GM19099 (cell line): ENCODE results near the gene EPHB3.

ENCODE experiments used
- POLR2A ChIP-seq: IDR thresholded peaks from 3 replicates; pipeline ENCODE4 v1.6.1; 2011; ENCODE audit warnings: low read depth; ENCODE audit not compliant: insufficient read length; ENCODE audit errors: extremely low read depth

EPHB3 gene

GRCh38 chr3:184594371-184595001 is 32.9 kb downstream of the EPHB3 start:
- no peak for TF ChIP-seq POLR2A

GRCh38 chr3:184595726-184596125 is 34.1 kb downstream of the EPHB3 start:
- no peak for TF ChIP-seq POLR2A

- TF ChIP-seq POLR2A = no peak
Observed at GRCh38 chr3:184596233-184596632, 34.6 kb downstream of the EPHB3 start.

GRCh38 chr3:184596886-184597575 is 35.4 kb downstream of the EPHB3 start:
- no peak for TF ChIP-seq POLR2A

GRCh38 chr3:184597829-184598573 is 36.4 kb downstream of the EPHB3 start:
- TF ChIP-seq POLR2A = no peak

- TF ChIP-seq POLR2A = no peak
Observed at GRCh38 chr3:184598574-184598927, 37.0 kb downstream of the EPHB3 start.

GRCh38 chr3:184599143-184599542 is 37.6 kb downstream of the EPHB3 start:
- TF ChIP-seq POLR2A = no peak

GRCh38 chr3:184600685-184601377 is 39.2 kb downstream of the EPHB3 start:
- TF ChIP-seq POLR2A = no peak

- no peak for TF ChIP-seq POLR2A
Observed at GRCh38 chr3:184601576-184602371, 40.2 kb downstream of the EPHB3 start.

- TF ChIP-seq POLR2A = no peak
Observed at GRCh38 chr3:184602372-184603150, 41.0 kb downstream of the EPHB3 start.

- no peak for TF ChIP-seq POLR2A
Observed at GRCh38 chr3:184603151-184604030, 41.8 kb downstream of the EPHB3 start.

- TF ChIP-seq POLR2A = no peak
Observed at GRCh38 chr3:184604039-184604601, 42.5 kb downstream of the EPHB3 start.
